HepG2 (cell line): ENCODE data around the gene WDR27. TPM values are rescaled to one million over a fixed set of nuclear protein-coding genes. Genes with fewer than 3 reads are reported as not detected.
"Not testable (repeated sequence)": the region's sequence is repeated elsewhere in the genome, so short reads cannot be mapped to it uniquely, and the experiment has no call there.

ENCODE experiments used
- ATAC-seq: fragments of 200-7000 bp; cut with Tn5 transposase; 3 replicates; pipeline ENCODE4 v1.9.1; 2020; ENCODE audit warnings: mild to moderate bottlenecking, moderate library complexity
- BruUV-seq: library from RNA; stranded (reverse); fragments of 400-500 nt; replicated peaks from 2 replicates; lab custom pipeline; 2021; lab: Mats Ljungman, UMichigan
- CTCF ChIA-PET: fragments of 300-600 bp; formaldehyde crosslinking; extraction: SDS; loops from one replicate; lab custom pipeline; 2021; ENCODE audit warnings: low total read pairs, inconsistent platforms, low intra/inter-chr PET ratio; lab: Yijun Ruan, JAX
- POLR2A ChIA-PET: fragments of 350-600 bp; sonication (Branson Sonifier 250); formaldehyde crosslinking; loops from one replicate; lab custom pipeline; 2020; ENCODE audit warnings: antibody characterized with exemption, inconsistent platforms; lab: Yijun Ruan, JAX
- DNase-seq: peaks from one replicate; pipeline ENCODE4 v3.0.0-alpha.2; 2015; ENCODE audit warnings: low spot score
- FAIRE-seq: peaks from 3 replicates; lab custom pipeline; 2011; peaks lifted over from hg19 to GRCh38; lab: Jason Lieb, UNC
- H2AFZ ChIP-seq: one replicate; pipeline ENCODE4 v1.6.1; 2011; ENCODE audit warnings: low read length, inconsistent platforms
- H3K27ac ChIP-seq: fragments of 300-600 bp; 3 replicates; pipeline ENCODE4 v1.8.0; 2011; ENCODE audit warnings: mixed run types, mild to moderate bottlenecking, mixed read lengths, low read length, inconsistent platforms; ENCODE audit not compliant: insufficient read depth; ENCODE audit errors: extremely low read length
- H3K27me3 ChIP-seq, 2 experiments: fragments of 200-600 bp in 1 of 2; 2 replicates in 1 of 2; 3 replicates in 1 of 2; pipeline versions ENCODE4 v1.6.0 to v1.8.0; 2011; ENCODE audit warnings: low read length in 2 of 2, mild to moderate bottlenecking in 2 of 2, moderate library complexity in 2 of 2, inconsistent platforms in 1 of 2; ENCODE audit not compliant: insufficient read depth in 2 of 2, control insufficient read depth in 1 of 2
- H3K36me3 ChIP-seq, 2 experiments: fragments of 200-600 bp in 1 of 2; replicated peaks in 1 of 2; 2 replicates in 1 of 2; 3 replicates in 1 of 2; pipeline versions ENCODE4 v1.5.1 to v1.8.0; 2011; ENCODE audit warnings: low read length in 2 of 2, inconsistent platforms in 1 of 2; ENCODE audit not compliant: insufficient read depth in 2 of 2, control insufficient read depth in 1 of 2
- H3K4me1 ChIP-seq: 2 replicates; pipeline ENCODE4 v1.5.1; 2012; ENCODE audit warnings: low read length, inconsistent platforms; ENCODE audit not compliant: insufficient read depth
- H3K4me2 ChIP-seq: 2 replicates; pipeline ENCODE4 v1.6.0; 2011; ENCODE audit warnings: low read depth, low read length, inconsistent platforms
- H3K4me3 ChIP-seq, 3 experiments: fragments of 200-600 bp in 1 of 3; sonication (generic), shearing (Covaris generic) in 1 of 3; replicated peaks in 1 of 3; 2 replicates each; pipeline ENCODE4 v1.5.1; 2011 to 2016; ENCODE audit warnings: low read length in 3 of 3, inconsistent platforms in 2 of 3, low read depth in 2 of 3, mild to moderate bottlenecking in 2 of 3, control low read depth in 1 of 3, mixed read lengths in 1 of 3; ENCODE audit not compliant: insufficient read depth in 1 of 3
- H3K79me2 ChIP-seq: one replicate; pipeline ENCODE4 v1.6.1; 2011; ENCODE audit warnings: low read length, inconsistent platforms; ENCODE audit not compliant: insufficient read depth
- H3K9ac ChIP-seq: 2 replicates; pipeline ENCODE4 v1.6.0; 2011; ENCODE audit warnings: mild to moderate bottlenecking, low read depth, low read length, inconsistent platforms; ENCODE audit not compliant: insufficient read depth
- H3K9me3 ChIP-seq: 2 replicates; pipeline ENCODE4 v1.5.1; 2012; ENCODE audit warnings: mild to moderate bottlenecking, low read length
- H4K20me1 ChIP-seq: 2 replicates; pipeline ENCODE4 v1.6.0; 2011; ENCODE audit warnings: inconsistent platforms, mild to moderate bottlenecking, low read length, moderate library complexity; ENCODE audit not compliant: insufficient read depth
- ATF7 ChIP-seq, 2 experiments: fragments of 450-650 bp in 1 of 2; sonication (generic) in 1 of 2; formaldehyde crosslinking in 1 of 2; IDR thresholded peaks; 2 replicates each; pipeline versions ENCODE4 v1.4.0 to v1.6.1; 2016 to 2020; ENCODE audit warnings: antibody characterized with exemption in 1 of 2, mild to moderate bottlenecking in 1 of 2, missing genetic modification reagents in 1 of 2
- KLF11 ChIP-seq: IDR thresholded peaks from 2 replicates; pipeline ENCODE4 v1.6.1; 2016; ENCODE audit warnings: missing compliant biosample characterization
- SOX13 ChIP-seq, 3 experiments: fragments of 450-650 bp in 1 of 3; sonication (generic) in 1 of 3; formaldehyde crosslinking in 1 of 3; IDR thresholded peaks in 2 of 3; conservative IDR thresholded peaks in 1 of 3; 2 replicates each; pipeline versions ENCODE4 v1.5.0 to v1.6.1; 2016 to 2020; ENCODE audit warnings: antibody characterized with exemption in 1 of 3, mild to moderate bottlenecking in 1 of 3, missing compliant biosample characterization in 1 of 3, missing genetic modification reagents in 1 of 3, moderate library complexity in 1 of 3
- TRIM24 ChIP-seq: sonication (generic); formaldehyde crosslinking; IDR thresholded peaks from 2 replicates; pipeline ENCODE4 v1.8.0; 2022; ENCODE audit warnings: mild to moderate bottlenecking, missing genetic modification reagents
- YY1 ChIP-seq: IDR thresholded peaks from 2 replicates; pipeline ENCODE4 v1.6.1; 2011; ENCODE audit warnings: low read length, low read depth, moderate library complexity, mild to moderate bottlenecking; ENCODE audit not compliant: insufficient read depth, insufficient replicate concordance
- ZHX1 ChIP-seq: sonication (generic); formaldehyde crosslinking; IDR thresholded peaks from 2 replicates; pipeline ENCODE4 v1.8.1; 2022; ENCODE audit warnings: low read depth, mild to moderate bottlenecking, missing genetic modification reagents
- ZNF251 ChIP-seq: sonication (generic); formaldehyde crosslinking; IDR thresholded peaks from 2 replicates; pipeline ENCODE4 v1.9.0; 2021; ENCODE audit warnings: mild to moderate bottlenecking, missing genetic modification reagents
- ZNF280B ChIP-seq: sonication (generic); formaldehyde crosslinking; IDR thresholded peaks from 2 replicates; pipeline ENCODE4 v1.5.0; 2020; ENCODE audit warnings: missing genetic modification reagents, mild to moderate bottlenecking, borderline replicate concordance
- ZNF556 ChIP-seq: sonication (generic); formaldehyde crosslinking; IDR thresholded peaks from 2 replicates; pipeline ENCODE4 v1.4.0; 2020; ENCODE audit warnings: mild to moderate bottlenecking, missing genetic modification reagents, borderline replicate concordance
- WGBS: methylation state at CpG from one replicate; pipeline ENCODE4 v1.1.6; 2017; ENCODE audit warnings: low lambda C conversion rate; 5-methylcytosine and 5-hydroxymethylcytosine counted together
- in situ Hi-C: cut with HindIII; loops from 2 replicates; pipeline ENCODE4 v1.10.0; 2017; ENCODE audit warnings: low pct_unique_long_range_greater_than_20kb; ENCODE audit not compliant: extremely low pct_ligation_motif_present
- intact Hi-C: fragments of 100-400 bp; cut with micrococcal nuclease; formaldehyde crosslinking; loops from one replicate; pipeline ENCODE4 v1.10.0; 2022; ENCODE audit not compliant: unreplicated experiment
- polyA plus RNA-seq, 8 experiments: library from polyadenylated mRNA; depleted of rRNA in 3 of 8; stranded (reverse) in 7 of 8; unstranded in 1 of 8; fragments of >200 nt; fragmentation: Illumina TruSeq in 4 of 8; extraction: Trizol in 4 of 8; gene quantifications; 2 replicates each; pipeline versions ENCODE4 v1.2.1 to v1.2.3, GENCODE V29; 2011 to 2016; ENCODE audit warnings: low read depth in 4 of 8, missing spikeins in 1 of 8, mixed read lengths in 1 of 8; ENCODE audit not compliant: insufficient read depth in 1 of 8
- total RNA-seq, 5 experiments: library from RNA; depleted of rRNA; stranded (reverse); fragments of >200 nt; fragmentation: Illumina TruSeq; extraction: Trizol; gene quantifications; 2 replicates each; pipeline ENCODE4 v1.2.3, GENCODE V29; 2016; ENCODE audit warnings: low read depth in 1 of 5

WDR27 gene
- total and polyA plus RNA-seq, 2 of the 13 experiments (the other 11 are each of a cell fraction or from before 2014, with no cell fraction given), result 34.1 to 80.3 TPM

- H4K20me1 ChIP-seq; H3K79me2 ChIP-seq; DNase-seq; H2AFZ ChIP-seq; H3K4me1 ChIP-seq; POLR2A ChIA-PET; H3K27me3 ChIP-seq; intact Hi-C loops; in situ Hi-C loops; ATAC-seq; H3K27ac ChIP-seq; H3K9ac ChIP-seq; H3K4me2 ChIP-seq; BruUV-seq; FAIRE-seq; H3K4me3 ChIP-seq; CTCF ChIA-PET; H3K36me3 ChIP-seq; TF ChIP-seq ATF7 (CRISPR knock-in tag; IDR thresholded peaks at IDR 0.05): not testable (repeated sequence)
- peak; percentile 74 for TF ChIP-seq ATF7 (IDR thresholded peaks at IDR 0.05)
- H3K9me3 ChIP-seq, result peaks cover 56% of the 10 kb centered on the region
Measured at GRCh38 chr6:169434554-169434953, 267.3 kb downstream of the WDR27 start.

DNA sequence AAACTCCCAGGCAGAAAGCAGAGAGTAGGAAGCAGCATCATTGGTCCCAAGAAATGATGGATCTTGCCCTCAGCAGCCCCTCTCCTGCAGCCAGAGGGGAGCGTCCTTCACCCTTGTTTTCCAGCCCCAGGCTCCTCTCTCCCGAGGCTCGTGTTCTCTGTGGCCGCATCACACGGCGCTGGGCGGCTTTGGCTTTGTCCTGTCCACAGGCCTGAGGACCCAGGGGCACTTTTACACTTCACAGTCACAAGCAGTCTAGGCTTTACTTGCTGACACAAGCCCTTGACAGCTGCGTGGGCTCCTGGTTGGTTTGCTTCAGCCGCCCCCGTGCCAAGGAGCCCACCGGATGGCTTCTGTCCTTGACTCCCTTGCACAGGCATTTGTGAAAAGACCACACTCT, 272.8 kb downstream of the WDR27 start:
- no peak overlapping the region for H3K9ac ChIP-seq
- ATAC-seq, result no peak
- DNase-seq, result no peak
- no peaks in the 10 kb centered on the region for H3K79me2 ChIP-seq
- TF ChIP-seq ZHX1 (CRISPR knock-in tag) (no peak), ZNF556 (CRISPR knock-in tag) (no peak), ZNF280B (CRISPR knock-in tag) (no peak), SOX13 (IDR thresholded peaks at IDR 0.05) (no peak), SOX13 (CRISPR knock-in tag; conservative IDR thresholded peaks at IDR 0.05 in 1 of 2, IDR thresholded peaks at IDR 0.05 in 1 of 2) (no peak), ZNF251 (CRISPR knock-in tag) (no peak), KLF11 (CRISPR knock-in tag) (no peak), YY1 (no peak), TRIM24 (CRISPR knock-in tag) (no peak)
- TF ChIP-seq, all 625 proteins: peak for 0
- Histone ChIP-seq H3K4me3 (no peak overlapping the region), H3K27me3 (peaks cover 3 to 35% of the 10 kb centered on the region in 2 experiments; a peak in 4 of 5 replicates), H3K4me2 (no peak overlapping the region), H3K36me3 (no peaks in the 10 kb centered on the region), H3K27ac (no peak overlapping the region), H3K9me3 (peaks cover 39% of the 10 kb centered on the region), H4K20me1 (no peaks in the 10 kb centered on the region), H3K4me1 (peaks cover 4% of the 10 kb centered on the region; the same call in 1 of the 2 replicates), H2AFZ (no peak overlapping the region)
- ChIA-PET POLR2A (no interaction called here), CTCF (no interaction called here)
- in situ Hi-C loops (no loop called here), intact Hi-C loops (no loop called here)
- 11% methylated on average over 11 of the region's 11 CpGs for WGBS
- BruUV-seq, result no TSS peak
- FAIRE-seq, result no peak
